Large intestine (tissue), 3 donors: Measurements from ENCODE around the gene INSRR. TPM values are rescaled to one million over a fixed set of nuclear protein-coding genes. Genes with fewer than 3 reads are reported as not detected.

Experiments
- DNase-seq, 2 donors: peaks; one replicate each; pipeline versions ENCODE4 v3.0.0 to v3.0.0-alpha.2; 2013
- H3K27ac ChIP-seq: one replicate; pipeline ENCODE4 v1.5.1; 2013; ENCODE audit warnings: low read length
- H3K27me3 ChIP-seq: 2 replicates; pipeline ENCODE4 v1.6.1; 2013; ENCODE audit warnings: low read length; ENCODE audit not compliant: control insufficient read depth, insufficient read depth
- H3K36me3 ChIP-seq: 2 replicates; pipeline ENCODE4 v1.6.1; 2013; ENCODE audit warnings: low read length; ENCODE audit not compliant: control insufficient read depth, insufficient read depth
- H3K4me1 ChIP-seq: one replicate; pipeline ENCODE4 v1.6.1; 2013; ENCODE audit warnings: low read length; ENCODE audit not compliant: control insufficient read depth, insufficient read depth
- H3K4me3 ChIP-seq: one replicate; pipeline ENCODE4 v1.5.1; 2013; ENCODE audit warnings: low read length
- H3K9me3 ChIP-seq: one replicate; pipeline ENCODE4 v1.6.1; 2013; ENCODE audit warnings: mild to moderate bottlenecking, low read depth, low read length, moderate library complexity; ENCODE audit not compliant: control insufficient read depth
- WGBS: methylation state at CpG from one replicate; pipeline ENCODE4 v1.1.5; 2013; ENCODE audit warnings: low lambda C conversion rate; ENCODE audit not compliant: insufficient coverage; 5-methylcytosine and 5-hydroxymethylcytosine counted together
- polyA plus RNA-seq: library from polyadenylated mRNA; unstranded; fragments of 120-200 nt; gene quantifications from one replicate; pipeline ENCODE4 v1.2.1, GENCODE V29; 2013

Gene INSRR
- polyA plus RNA-seq, 1 donor, result 0.09 TPM

DNA sequence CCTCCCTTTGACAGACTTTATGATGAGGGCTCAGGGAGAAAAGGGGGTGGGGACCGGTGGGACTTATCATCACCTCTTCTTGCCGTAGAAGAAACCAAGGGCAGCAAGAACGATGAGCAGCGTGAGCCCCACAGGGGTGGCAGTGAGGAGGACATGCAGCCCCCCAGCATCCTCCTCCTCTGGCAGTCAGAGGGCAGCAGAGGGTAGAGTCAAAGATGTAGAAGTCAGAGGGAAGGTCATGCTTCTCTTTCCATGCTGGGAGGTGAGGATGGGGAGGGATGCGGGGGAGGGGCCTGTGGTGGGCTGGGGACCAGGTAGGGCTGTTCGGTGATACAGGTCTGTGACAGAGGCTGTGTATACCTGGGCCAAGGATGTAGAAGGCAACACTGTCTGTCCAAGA is 14.8 kb downstream of the INSRR start:
- H3K27me3 ChIP-seq, result peaks cover 95% of the 10 kb centered on the region
- H3K4me1 ChIP-seq, result no peaks in the 10 kb centered on the region
- H3K27ac ChIP-seq, result no peak overlapping the region
- WGBS, result no CpG with 5 or more reads among the region's 6 CpGs
- no peak for DNase-seq
- no peaks in the 10 kb centered on the region for H3K36me3 ChIP-seq
- peaks cover 5% of the 10 kb centered on the region for H3K9me3 ChIP-seq
- H3K4me3 ChIP-seq, result no peak overlapping the region

- DNase-seq, result no peak
- Histone ChIP-seq H3K36me3 (no peaks in the 10 kb centered on the region), H3K4me1 (no peaks in the 10 kb centered on the region), H3K9me3 (peaks cover 5% of the 10 kb centered on the region), H3K4me3 (no peak overlapping the region), H3K27me3 (peaks cover 91% of the 10 kb centered on the region), H3K27ac (no peak overlapping the region)
- no CpG with 5 or more reads among the region's 9 CpGs for WGBS
These were observed 16.2 kb downstream of the INSRR start for GRCh38 chr1:156842618-156843300.

DNA sequence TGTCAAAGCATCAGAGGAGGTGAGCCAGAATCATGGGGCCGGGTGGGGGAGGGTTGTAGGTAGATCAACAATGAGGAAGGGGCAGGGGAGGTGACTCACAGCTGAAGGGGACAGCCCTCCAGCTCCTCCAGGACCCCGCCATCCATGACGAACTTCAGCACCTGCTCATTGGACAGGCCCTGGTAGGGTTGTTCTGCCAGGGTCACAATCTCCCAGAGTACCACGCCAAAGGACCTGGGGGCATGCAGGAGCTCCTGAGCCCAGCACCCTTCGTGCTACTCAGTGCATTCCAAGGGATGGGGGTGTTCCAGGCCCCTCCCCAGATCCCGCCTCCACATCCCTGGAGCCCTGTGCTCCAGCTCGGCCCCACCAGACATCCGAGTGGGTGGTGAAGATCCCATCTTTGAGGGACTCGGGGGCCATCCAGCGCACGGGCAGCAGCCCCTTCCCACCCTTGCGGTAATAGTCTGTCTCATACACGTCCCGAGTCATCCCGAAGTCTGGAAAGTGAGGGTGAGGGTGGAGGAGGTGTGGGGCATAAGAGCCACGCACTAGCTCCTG is 17.5 kb downstream of the INSRR start:
- H3K27me3 ChIP-seq, result peaks cover 84% of the 10 kb centered on the region
- H3K27ac ChIP-seq, result no peak overlapping the region
- WGBS, result no CpG with 5 or more reads among the region's 16 CpGs
- peaks cover 5% of the 10 kb centered on the region for H3K9me3 ChIP-seq
- H3K36me3 ChIP-seq, result no peaks in the 10 kb centered on the region
- no peaks in the 10 kb centered on the region for H3K4me1 ChIP-seq
- no peak overlapping the region for H3K4me3 ChIP-seq
- DNase-seq, result no peak

DNA sequence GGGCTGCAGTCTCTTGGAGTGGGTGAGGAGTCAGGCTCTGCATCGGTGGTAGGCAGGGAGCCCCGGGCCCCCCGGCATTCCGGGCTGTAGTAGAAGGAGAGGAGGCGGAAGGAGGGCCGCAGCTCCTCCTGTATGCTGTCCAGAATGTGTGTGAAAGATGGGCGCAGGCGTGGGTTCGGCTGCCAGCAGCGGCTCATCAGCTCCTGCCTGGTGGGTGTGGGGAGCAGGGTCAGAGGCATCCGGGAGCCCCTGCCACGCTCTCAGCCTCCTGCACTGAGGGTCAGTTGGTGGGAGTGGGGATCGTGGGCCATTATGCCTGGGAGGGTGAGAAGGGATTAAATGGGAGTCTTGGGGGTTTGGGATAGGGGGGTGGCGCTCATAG is 18.0 kb downstream of the INSRR start:
- H3K4me1 ChIP-seq, result no peaks in the 10 kb centered on the region
- H3K4me3 ChIP-seq, result no peak overlapping the region
- no peaks in the 10 kb centered on the region for H3K36me3 ChIP-seq
- no peak overlapping the region for H3K27ac ChIP-seq
- peaks cover 5% of the 10 kb centered on the region for H3K9me3 ChIP-seq
- no CpG with 5 or more reads among the region's 14 CpGs for WGBS
- DNase-seq, result no peak
- peaks cover 84% of the 10 kb centered on the region for H3K27me3 ChIP-seq

DNA sequence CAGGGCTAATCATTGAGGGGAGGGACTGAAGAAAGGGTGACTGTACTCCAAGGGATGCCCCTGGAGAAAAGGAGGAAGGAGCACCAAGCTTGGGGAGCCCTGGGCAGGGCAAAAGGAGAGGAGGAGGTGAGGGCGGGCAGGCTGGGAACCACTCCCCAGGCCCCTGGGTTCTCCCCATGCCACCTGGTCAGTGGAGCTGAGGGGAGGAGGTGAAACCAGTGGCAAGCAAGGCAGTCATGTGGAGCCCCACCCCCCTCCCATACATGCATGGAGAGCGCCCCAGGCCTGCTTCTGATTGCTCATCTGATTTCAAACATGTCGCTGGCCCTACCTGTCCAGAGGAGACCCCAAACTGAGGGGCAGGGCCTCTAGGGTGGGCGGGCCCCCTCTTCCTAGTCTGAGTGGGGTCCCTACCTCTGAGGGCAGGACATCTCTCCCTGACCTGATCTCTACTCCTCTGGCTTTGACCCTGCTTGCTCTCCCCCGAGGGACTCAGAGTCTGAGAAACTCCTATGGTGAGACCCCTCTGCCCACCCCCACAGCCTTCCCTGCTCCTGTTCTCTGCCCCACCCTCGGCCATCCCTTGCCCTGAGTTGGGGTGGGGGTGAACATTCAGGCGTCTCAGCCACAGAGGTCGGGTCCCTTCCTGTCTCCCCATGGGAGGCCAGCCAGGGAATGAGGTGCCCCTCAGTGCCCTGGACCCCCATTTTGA is 18.6 kb downstream of the INSRR start:
- Histone ChIP-seq H3K27ac (no peak overlapping the region), H3K9me3 (peaks cover 5% of the 10 kb centered on the region), H3K36me3 (no peaks in the 10 kb centered on the region), H3K27me3 (peaks cover 82% of the 10 kb centered on the region), H3K4me3 (no peak overlapping the region), H3K4me1 (no peaks in the 10 kb centered on the region)
- no peak for DNase-seq
- WGBS, result no CpG with 5 or more reads among the region's 8 CpGs

- WGBS, result no CpG with 5 or more reads among the region's 9 CpGs
- DNase-seq, result no peak
- Histone ChIP-seq H3K36me3 (no peaks in the 10 kb centered on the region), H3K9me3 (no peaks in the 10 kb centered on the region), H3K27ac (no peak overlapping the region), H3K27me3 (peaks cover 82% of the 10 kb centered on the region), H3K4me1 (no peaks in the 10 kb centered on the region), H3K4me3 (no peak overlapping the region)
These were observed 19.3 kb downstream of the INSRR start for GRCh38 chr1:156839426-156840109.

- no peaks in the 10 kb centered on the region for H3K4me1 ChIP-seq
- WGBS, result no CpG with 5 or more reads among the region's 7 CpGs
- H3K36me3 ChIP-seq, result no peaks in the 10 kb centered on the region
- no peak overlapping the region for H3K27ac ChIP-seq
- DNase-seq, result no peak
- peaks cover 82% of the 10 kb centered on the region for H3K27me3 ChIP-seq
- H3K9me3 ChIP-seq, result no peaks in the 10 kb centered on the region
- H3K4me3 ChIP-seq, result no peak overlapping the region
These were observed 19.9 kb downstream of the INSRR start for GRCh38 chr1:156838972-156839371.

- Histone ChIP-seq H3K9me3 (no peaks in the 10 kb centered on the region), H3K36me3 (no peaks in the 10 kb centered on the region), H3K4me3 (no peak overlapping the region), H3K27me3 (peaks cover 73% of the 10 kb centered on the region), H3K27ac (no peak overlapping the region), H3K4me1 (no peaks in the 10 kb centered on the region)
- DNase-seq, result no peak
- WGBS, result no CpG with 5 or more reads among the region's 4 CpGs
These were observed 22.0 kb downstream of the INSRR start for GRCh38 chr1:156836892-156837291.

GRCh38 chr1:156836041-156836654 is 22.8 kb downstream of the INSRR start:
- Histone ChIP-seq H3K4me1 (no peaks in the 10 kb centered on the region), H3K36me3 (no peaks in the 10 kb centered on the region), H3K27ac (no peak overlapping the region), H3K4me3 (no peak overlapping the region), H3K9me3 (no peaks in the 10 kb centered on the region), H3K27me3 (peaks cover 72% of the 10 kb centered on the region)
- WGBS, result no CpG with 5 or more reads among the region's 5 CpGs
- DNase-seq, result no peak

- peaks cover 66% of the 10 kb centered on the region for H3K27me3 ChIP-seq
- no peaks in the 10 kb centered on the region for H3K36me3 ChIP-seq
- 100% methylated on average over 1 of the region's 3 CpGs for WGBS
- no peak overlapping the region for H3K27ac ChIP-seq
- no peak for DNase-seq
- no peaks in the 10 kb centered on the region for H3K4me1 ChIP-seq
- H3K9me3 ChIP-seq, result no peaks in the 10 kb centered on the region
- H3K4me3 ChIP-seq, result no peak overlapping the region
These were observed 24.6 kb downstream of the INSRR start for GRCh38 chr1:156834322-156834721.
